Fibroblast of mammary gland (primary cell): ENCODE results near the gene APOE.
"Not testable (repeated sequence)": the region's sequence is repeated elsewhere in the genome, so short reads cannot be mapped to it uniquely, and the experiment has no call there.

Experiments used
- DNase-seq: peaks from one replicate; pipeline ENCODE4 v3.0.0-alpha.2; 2010; ENCODE audit warnings: low read depth
- H3K4me3 ChIP-seq: 2 replicates; pipeline ENCODE4 v1.5.1; 2011; ENCODE audit warnings: low read depth, mild to moderate bottlenecking, low read length, moderate library complexity; ENCODE audit not compliant: control insufficient read depth
- CTCF ChIP-seq: conservative IDR thresholded peaks from 2 replicates; pipeline ENCODE4 v1.5.1; 2011; ENCODE audit warnings: low read depth, low read length, inconsistent platforms; ENCODE audit not compliant: control insufficient read depth, insufficient read depth

Gene APOE

DNA sequence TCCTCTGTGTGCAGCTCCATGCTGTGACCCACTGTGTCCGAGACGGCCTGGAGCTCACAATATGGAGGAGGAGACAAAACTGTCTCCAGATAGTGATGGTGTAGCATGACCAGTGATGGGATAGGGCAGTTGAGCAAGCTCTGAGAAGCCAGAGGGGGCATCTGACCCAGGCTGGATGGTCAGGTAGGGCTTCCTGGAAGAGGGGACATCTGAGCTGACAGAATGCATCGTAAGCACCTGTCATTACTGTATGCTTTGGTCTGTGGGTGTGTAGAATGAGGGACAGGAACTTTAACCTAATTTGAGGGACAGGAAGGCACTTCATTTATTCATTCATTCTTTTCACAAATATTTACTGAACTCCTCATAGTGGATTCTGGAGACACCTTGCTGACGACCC lies 21.0 kb upstream of the APOE start:
- H3K4me3 ChIP-seq = no peak overlapping the region
- TF ChIP-seq CTCF = no peak
- DNase-seq = no peak

DNA sequence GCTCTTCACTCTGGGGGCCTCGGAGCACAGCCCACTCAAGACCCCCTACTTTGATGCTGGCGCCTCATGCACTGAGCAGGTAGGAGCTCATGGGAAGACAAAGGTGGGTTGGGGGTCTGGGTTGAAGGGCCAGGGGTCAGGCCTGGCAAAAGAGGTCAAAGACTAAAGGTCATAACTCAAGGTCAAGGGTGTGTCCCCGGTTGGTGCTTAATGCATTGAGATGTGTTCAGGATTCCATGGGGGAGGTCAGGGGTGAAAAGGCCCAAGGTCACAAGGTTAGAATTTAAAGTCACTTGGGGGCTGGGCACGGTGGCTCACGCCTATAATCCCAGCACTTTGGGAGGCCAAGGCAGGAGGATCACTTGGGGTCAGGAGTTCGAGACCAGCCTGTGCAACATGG lies 19.5 kb upstream of the APOE start:
- no peak overlapping the region for H3K4me3 ChIP-seq
- no peak for TF ChIP-seq CTCF
- no peak for DNase-seq

DNA sequence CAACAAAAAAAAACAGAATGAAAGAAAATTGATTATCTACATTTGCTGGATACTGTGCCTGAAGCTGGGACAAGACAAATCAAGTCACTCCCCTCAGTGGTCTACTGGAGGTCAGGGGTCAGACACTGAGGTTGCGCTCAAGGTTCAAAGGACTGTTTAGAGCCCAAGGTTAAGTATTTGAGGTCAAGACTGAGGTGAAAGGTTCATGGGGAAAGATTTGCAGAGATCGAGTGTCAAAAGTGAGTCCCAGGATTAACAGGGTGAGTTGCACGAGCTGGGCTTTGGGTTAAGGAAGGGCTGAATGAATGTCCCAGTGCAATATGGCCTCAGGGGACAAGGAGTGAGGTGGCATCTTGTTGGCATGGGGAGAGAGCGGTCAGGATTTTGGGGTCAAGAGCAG lies 17.9 kb upstream of the APOE start:
- DNase-seq = no peak
- no peak overlapping the region for H3K4me3 ChIP-seq
- TF ChIP-seq CTCF = no peak

DNA sequence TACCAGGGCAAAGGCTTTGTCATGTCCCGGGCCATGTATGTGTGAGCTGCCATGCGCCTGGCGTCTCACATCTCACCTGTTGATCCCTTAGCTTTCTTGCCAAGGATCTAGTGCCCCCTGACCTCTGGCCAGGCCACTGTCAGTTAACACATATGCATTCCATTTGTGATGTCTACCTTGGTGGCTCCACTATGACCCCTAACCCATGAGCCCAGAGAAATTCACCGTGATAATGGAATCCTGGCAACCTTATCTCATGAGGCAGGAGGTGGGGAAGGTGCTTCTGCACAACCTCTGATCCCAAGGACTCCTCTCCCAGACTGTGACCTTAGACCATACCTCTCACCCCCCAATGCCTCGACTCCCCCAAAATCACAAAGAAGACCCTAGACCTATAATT lies 17.3 kb upstream of the APOE start:
- not testable (repeated sequence) for H3K4me3 ChIP-seq

DNA sequence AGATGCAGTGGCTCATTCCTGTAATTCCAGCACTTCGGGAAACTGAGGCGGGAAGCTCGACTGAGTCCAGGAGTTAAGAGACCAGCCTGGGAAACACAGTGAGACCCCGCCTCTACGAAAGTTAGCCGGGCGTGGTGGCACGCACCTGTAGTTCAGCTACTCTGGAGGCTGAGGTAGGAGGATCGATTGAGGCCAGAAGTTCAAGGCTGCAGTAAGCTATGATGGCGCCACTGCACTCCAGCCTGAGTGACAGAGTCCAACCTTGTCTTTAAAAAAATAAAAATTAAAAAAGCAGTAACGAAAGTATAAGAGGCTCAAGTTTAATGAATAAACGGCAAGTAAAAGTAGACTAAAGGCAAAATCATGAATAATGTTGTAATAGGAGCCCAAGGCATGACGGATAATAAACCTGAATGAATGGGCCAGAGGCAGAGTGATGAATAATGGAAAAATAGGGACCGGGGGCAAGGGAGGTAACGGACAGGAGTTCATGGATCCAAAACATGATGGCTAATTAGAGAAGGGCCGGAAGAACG lies 15.7 kb upstream of the APOE start:
- TF ChIP-seq CTCF = no peak
- peak overlapping the region; percentile 60 for H3K4me3 ChIP-seq

More for the DNA sequence above, 17.3 kb upstream of the APOE start:
- DNase-seq = not testable (repeated sequence)

DNA sequence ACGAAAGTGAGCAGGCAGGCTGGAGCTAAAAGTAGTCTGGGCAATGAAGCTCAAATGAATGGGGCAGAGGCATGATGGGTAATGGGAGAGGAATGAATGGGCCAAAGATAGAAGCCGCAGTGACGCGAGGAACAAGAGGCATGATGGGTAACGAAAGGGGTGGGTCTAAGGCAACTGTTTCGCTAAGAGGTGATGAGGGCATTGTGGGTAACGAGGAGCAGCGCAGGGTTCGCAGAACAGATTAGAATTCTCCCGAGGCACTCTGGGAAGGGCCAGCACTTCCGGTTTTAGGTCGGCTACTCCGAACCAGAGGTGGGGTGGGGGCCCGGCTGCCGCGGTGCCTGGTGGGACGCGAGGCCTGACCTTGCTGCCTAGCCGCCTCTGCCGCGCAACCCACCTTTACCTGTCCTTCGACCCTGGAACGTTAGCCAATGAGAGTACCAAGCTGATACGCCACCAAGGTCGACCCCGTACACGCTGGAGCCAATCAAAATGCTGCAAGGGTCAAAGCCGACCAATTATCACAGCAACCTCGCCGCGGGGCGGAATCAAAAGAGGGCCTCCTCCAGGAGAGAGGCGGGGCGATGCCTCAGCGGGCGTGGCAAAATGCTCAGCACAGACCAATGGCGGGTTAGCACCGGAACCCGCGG lies 15.1 kb upstream of the APOE start:
- TF ChIP-seq CTCF = no peak
- peak overlapping the region; percentile 60 for H3K4me3 ChIP-seq
- DNase-seq = peak; percentile 100

More for the DNA sequence above, 15.7 kb upstream of the APOE start:
- DNase-seq = no peak

DNA sequence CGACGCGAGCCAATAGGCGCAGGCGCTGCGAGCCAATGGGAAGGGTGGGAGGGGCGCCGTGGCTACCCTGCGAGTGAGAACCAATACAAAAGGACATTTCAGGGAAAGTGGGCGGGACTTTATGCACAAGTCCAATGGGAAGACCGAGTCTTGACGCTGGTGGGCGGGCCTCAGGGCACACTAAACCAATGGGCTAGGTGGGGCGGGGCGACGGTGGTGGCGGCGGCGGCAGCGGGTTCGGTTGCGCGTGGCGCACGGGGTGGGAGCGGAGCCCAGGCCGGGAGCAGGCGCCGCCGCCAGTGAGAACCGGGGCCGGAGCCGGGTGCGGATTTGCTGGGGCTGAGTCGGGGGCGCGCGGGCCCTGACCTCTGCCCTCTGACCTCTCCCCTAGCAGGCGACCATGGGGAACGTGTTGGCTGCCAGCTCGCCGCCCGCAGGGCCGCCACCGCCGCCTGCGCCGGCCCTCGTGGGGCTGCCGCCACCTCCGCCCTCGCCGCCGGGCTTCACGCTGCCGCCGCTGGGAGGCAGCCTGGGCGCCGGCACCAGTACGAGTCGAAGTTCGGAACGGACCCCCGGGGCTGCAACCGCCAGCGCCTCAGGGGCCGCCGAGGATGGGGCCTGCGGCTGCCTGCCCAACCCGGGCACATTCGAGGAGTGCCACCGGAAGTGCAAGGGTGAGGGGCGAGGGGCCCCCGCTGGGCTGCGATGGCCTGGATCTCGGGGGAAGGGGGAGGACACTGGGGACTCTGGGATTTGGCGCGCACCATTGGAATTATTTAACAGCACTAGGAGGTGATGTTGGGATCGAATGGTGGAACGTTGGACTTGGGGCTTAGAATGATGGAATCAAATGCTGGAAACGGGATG lies 14.3 kb upstream of the APOE start, which contains the start of gene TOMM40:
TSS of gene TOMM40 (plus strand) at position 239 of the 867 bp plus-strand sequence. CDS start at position 401, 162 bp downstream.
- TF ChIP-seq CTCF = no peak
- no peak for DNase-seq
- H3K4me3 ChIP-seq = peak within 1 kb of the TSS; percentile 61
